ENCODE data around the gene CST9.

DNA sequence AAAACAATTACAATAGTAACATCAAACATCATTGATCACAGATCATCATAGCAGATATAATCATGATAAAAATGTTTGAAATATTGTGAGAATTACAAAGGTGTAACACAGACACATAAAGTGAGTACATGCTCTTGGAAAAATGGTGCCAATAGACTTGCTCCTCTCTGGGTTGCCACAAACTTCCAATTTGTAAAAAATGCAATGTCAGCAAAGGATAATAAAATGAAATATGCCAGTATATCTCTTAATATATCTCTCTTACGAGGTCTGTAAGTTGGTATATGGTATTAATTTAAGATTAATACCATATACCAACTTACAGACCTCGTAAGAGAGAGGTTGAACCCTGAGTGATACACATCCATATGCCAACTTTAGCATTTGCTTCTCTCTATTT is 45.4 kb upstream of the CST9 start:
- TF ChIP-seq CHD1 (IDR thresholded peaks at IDR 0.05; ENCODE audit: low read length): no peak
- TF ChIP-seq, protein P1, sequence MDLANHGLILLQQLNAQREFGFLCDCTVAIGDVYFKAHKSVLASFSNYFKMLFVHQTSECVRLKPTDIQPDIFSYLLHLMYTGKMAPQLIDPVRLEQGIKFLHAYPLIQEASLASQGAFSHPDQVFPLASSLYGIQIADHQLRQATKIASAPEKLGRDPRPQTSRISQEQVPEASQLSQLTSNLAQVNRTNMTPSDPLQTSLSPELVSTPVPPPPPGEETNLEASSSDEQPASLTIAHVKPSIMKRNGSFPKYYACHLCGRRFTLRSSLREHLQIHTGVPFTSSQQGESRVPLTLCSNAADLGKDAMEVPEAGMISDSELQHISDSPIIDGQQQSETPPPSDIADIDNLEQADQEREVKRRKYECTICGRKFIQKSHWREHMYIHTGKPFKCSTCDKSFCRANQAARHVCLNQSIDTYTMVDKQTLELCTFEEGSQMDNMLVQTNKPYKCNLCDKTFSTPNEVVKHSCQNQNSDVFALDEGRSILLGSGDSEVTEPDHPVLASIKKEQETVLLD (IDR thresholded peaks at IDR 0.05): no peak
- TF ChIP-seq, protein P2, sequence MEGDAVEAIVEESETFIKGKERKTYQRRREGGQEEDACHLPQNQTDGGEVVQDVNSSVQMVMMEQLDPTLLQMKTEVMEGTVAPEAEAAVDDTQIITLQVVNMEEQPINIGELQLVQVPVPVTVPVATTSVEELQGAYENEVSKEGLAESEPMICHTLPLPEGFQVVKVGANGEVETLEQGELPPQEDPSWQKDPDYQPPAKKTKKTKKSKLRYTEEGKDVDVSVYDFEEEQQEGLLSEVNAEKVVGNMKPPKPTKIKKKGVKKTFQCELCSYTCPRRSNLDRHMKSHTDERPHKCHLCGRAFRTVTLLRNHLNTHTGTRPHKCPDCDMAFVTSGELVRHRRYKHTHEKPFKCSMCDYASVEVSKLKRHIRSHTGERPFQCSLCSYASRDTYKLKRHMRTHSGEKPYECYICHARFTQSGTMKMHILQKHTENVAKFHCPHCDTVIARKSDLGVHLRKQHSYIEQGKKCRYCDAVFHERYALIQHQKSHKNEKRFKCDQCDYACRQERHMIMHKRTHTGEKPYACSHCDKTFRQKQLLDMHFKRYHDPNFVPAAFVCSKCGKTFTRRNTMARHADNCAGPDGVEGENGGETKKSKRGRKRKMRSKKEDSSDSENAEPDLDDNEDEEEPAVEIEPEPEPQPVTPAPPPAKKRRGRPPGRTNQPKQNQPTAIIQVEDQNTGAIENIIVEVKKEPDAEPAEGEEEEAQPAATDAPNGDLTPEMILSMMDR (IDR thresholded peaks at IDR 0.05 in 2 of 3, conservative IDR thresholded peaks at IDR 0.05 in 1 of 3; ENCODE audit: insufficient read depth in 2 of 3, low read depth in 1 of 3, low read length in 3 of 3): no peak
- no peak for TF ChIP-seq HCFC1 (IDR thresholded peaks at IDR 0.05; ENCODE audit: low read depth, low read length)
- no peak for TF ChIP-seq EP300 (IDR thresholded peaks at IDR 0.05; ENCODE audit: low read length)
- no peak for TF ChIP-seq NR3C1 (CRISPR knock-in tag; IDR thresholded peaks at IDR 0.05)
- TF ChIP-seq, protein P3, sequence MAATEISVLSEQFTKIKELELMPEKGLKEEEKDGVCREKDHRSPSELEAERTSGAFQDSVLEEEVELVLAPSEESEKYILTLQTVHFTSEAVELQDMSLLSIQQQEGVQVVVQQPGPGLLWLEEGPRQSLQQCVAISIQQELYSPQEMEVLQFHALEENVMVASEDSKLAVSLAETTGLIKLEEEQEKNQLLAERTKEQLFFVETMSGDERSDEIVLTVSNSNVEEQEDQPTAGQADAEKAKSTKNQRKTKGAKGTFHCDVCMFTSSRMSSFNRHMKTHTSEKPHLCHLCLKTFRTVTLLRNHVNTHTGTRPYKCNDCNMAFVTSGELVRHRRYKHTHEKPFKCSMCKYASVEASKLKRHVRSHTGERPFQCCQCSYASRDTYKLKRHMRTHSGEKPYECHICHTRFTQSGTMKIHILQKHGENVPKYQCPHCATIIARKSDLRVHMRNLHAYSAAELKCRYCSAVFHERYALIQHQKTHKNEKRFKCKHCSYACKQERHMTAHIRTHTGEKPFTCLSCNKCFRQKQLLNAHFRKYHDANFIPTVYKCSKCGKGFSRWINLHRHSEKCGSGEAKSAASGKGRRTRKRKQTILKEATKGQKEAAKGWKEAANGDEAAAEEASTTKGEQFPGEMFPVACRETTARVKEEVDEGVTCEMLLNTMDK (IDR thresholded peaks at IDR 0.05; ENCODE audit: borderline replicate concordance, insufficient read depth, low read depth, low read length, poor library complexity, severe bottlenecking): no peak
